Activated CD4-positive, alpha-beta T cell treated with anti-CD3 and anti-CD28 coated beads for 36 hours (primary cell): ENCODE data around the gene CD2BP2. TPM values are rescaled to one million over a fixed set of nuclear protein-coding genes. Genes with fewer than 3 reads are reported as not detected.

ENCODE experiments used
- total RNA-seq, 2 experiments: library from RNA; stranded (reverse); gene quantifications; one replicate each; pipeline ENCODE4 v1.2.3, GENCODE V29; 2021

The CD2BP2 gene
- total RNA-seq, 2 experiments from 2014 or later: 42.3 to 51.8 TPM

Other genes starting within 250 kb of the CD2BP2 start
- gene GDPD3, start 241.8 kb downstream of the CD2BP2 start, total RNA-seq: 1 to 10 TPM; 6.1 to 7.0 TPM
- gene MAPK3, start 232.1 kb downstream of the CD2BP2 start, total RNA-seq: 10 to 100 TPM; 59.0 to 81.7 TPM
- gene CORO1A, start 171.7 kb downstream of the CD2BP2 start, total RNA-seq: 1,000 to 10,000 TPM in 1 of 2 experiments, 100 to 1,000 TPM in 1; 997 to 1,175 TPM
- gene BOLA2B, start 161.6 kb downstream of the CD2BP2 start, total RNA-seq: 100 to 1,000 TPM; 188 to 190 TPM
- gene SLX1A, start 161.4 kb downstream of the CD2BP2 start, total RNA-seq: 10 to 100 TPM; 24.4 to 99.3 TPM
- 10 to 100 TPM; 17.4 to 18.9 TPM for gene SULT1A3, start 156.1 kb downstream of the CD2BP2 start, total RNA-seq
- 10 to 100 TPM; 10.5 to 11.3 TPM for gene NPIPB13, start 106.8 kb downstream of the CD2BP2 start, total RNA-seq
- 10 to 100 TPM; 38.1 to 43.4 TPM for gene TBC1D10B, start 15.2 kb upstream of the CD2BP2 start, total RNA-seq
- 1 to 10 TPM in 1 of 2 experiments, under 1 TPM in 1; 0.69 to 1.6 TPM for gene MYL11, start 19.5 kb upstream of the CD2BP2 start, total RNA-seq
- 100 to 1,000 TPM; 155 to 159 TPM for gene SEPTIN1, start 27.3 kb upstream of the CD2BP2 start, total RNA-seq
- 10 to 100 TPM; 10.6 to 11.0 TPM for gene ZNF48, start 40.1 kb upstream of the CD2BP2 start, total RNA-seq
- 1 to 10 TPM; 3.8 to 4.0 TPM for gene ZNF771, start 52.3 kb upstream of the CD2BP2 start, total RNA-seq
- 100 to 1,000 TPM in 1 of 2 experiments, 10 to 100 TPM in 1; 89.3 to 102 TPM for gene DCTPP1, start 74.7 kb upstream of the CD2BP2 start, total RNA-seq
- 10 to 100 TPM; 37.8 to 56.0 TPM for gene SEPHS2, start 90.6 kb upstream of the CD2BP2 start, total RNA-seq
- gene ITGAL, start 117.4 kb upstream of the CD2BP2 start, total RNA-seq: 100 to 1,000 TPM; 210 to 222 TPM
- gene ZNF768, start 171.3 kb upstream of the CD2BP2 start, total RNA-seq: 10 to 100 TPM in 1 of 2 experiments, 1 to 10 TPM in 1; 8.9 to 11.1 TPM
- gene ZNF747, start 179.6 kb upstream of the CD2BP2 start, total RNA-seq: 1 to 10 TPM; 6.3 to 8.0 TPM
- gene ZNF764, start 203.1 kb upstream of the CD2BP2 start, total RNA-seq: 10 to 100 TPM in 1 of 2 experiments, 1 to 10 TPM in 1; 8.0 to 11.2 TPM
- gene ZNF688, start 216.4 kb upstream of the CD2BP2 start, total RNA-seq: 1 to 10 TPM; 7.1 to 9.1 TPM
- 10 to 100 TPM in 1 of 2 experiments, 1 to 10 TPM in 1; 9.2 to 10.8 TPM for gene ZNF785, start 230.4 kb upstream of the CD2BP2 start, total RNA-seq